BLaER1 (cell line): ENCODE measurements around the gene MTHFSD.

Experiments used
- H3K27ac ChIP-seq: shearing (Covaris generic); formaldehyde crosslinking; 2 replicates; pipeline ENCODE4 v1.8.1; 2022
- H3K27me3 ChIP-seq: shearing (Covaris generic); formaldehyde crosslinking; 2 replicates; pipeline ENCODE4 v1.8.1; 2022
- H3K36me3 ChIP-seq: shearing (Covaris generic); formaldehyde crosslinking; 2 replicates; pipeline ENCODE4 v1.8.1; 2022
- H3K4me1 ChIP-seq: shearing (Covaris generic); formaldehyde crosslinking; 2 replicates; pipeline ENCODE4 v1.8.1; 2022
- H3K4me2 ChIP-seq: shearing (Covaris generic); formaldehyde crosslinking; 2 replicates; pipeline ENCODE4 v1.8.1; 2022
- H3K4me3 ChIP-seq: shearing (Covaris generic); formaldehyde crosslinking; 2 replicates; pipeline ENCODE4 v1.8.1; 2022
- H3K9ac ChIP-seq: shearing (Covaris generic); formaldehyde crosslinking; 2 replicates; pipeline ENCODE4 v1.8.1; 2022
- H3K9me3 ChIP-seq: shearing (Covaris generic); formaldehyde crosslinking; 2 replicates; pipeline ENCODE4 v1.8.1; 2022
- H4K20me1 ChIP-seq: shearing (Covaris generic); formaldehyde crosslinking; 2 replicates; pipeline ENCODE4 v1.8.1; 2022
- Cebpa-rat ChIP-seq: shearing (Covaris generic); IDR thresholded peaks from 2 replicates; pipeline ENCODE4 v1.8.1; 2022

The MTHFSD gene

GRCh38 chr16:86576591-86577313 lies 21.7 kb upstream of the MTHFSD start:
- Histone ChIP-seq H4K20me1 (no peaks in the 10 kb centered on the region), H3K9ac (no peak overlapping the region), H3K27me3 (peaks cover 88% of the 10 kb centered on the region), H3K27ac (no peak overlapping the region), H3K4me2 (peak overlapping the region; percentile 73), H3K36me3 (no peaks in the 10 kb centered on the region), H3K9me3 (peaks cover 8% of the 10 kb centered on the region; the same call in 1 of the 2 replicates), H3K4me3 (peak overlapping the region; percentile 63), H3K4me1 (peaks cover 29% of the 10 kb centered on the region)
- TF ChIP-seq Cebpa-rat, result no peak

- no peak for TF ChIP-seq Cebpa-rat
- Histone ChIP-seq H4K20me1 (no peaks in the 10 kb centered on the region), H3K9ac (0 out of 2 replicates have a peak overlapping the region, but pooled peaks have one; percentile 28), H3K27ac (no peak overlapping the region), H3K9me3 (peaks cover 8% of the 10 kb centered on the region; the same call in 1 of the 2 replicates), H3K4me1 (peaks cover 37% of the 10 kb centered on the region), H3K36me3 (no peaks in the 10 kb centered on the region), H3K4me3 (peak overlapping the region; percentile 63), H3K4me2 (peak overlapping the region; percentile 73), H3K27me3 (peaks cover 88% of the 10 kb centered on the region)
Measured at GRCh38 chr16:86575754-86576557, 20.9 kb upstream of the MTHFSD start.

GRCh38 chr16:86575095-86575685 lies 20.2 kb upstream of the MTHFSD start:
- Histone ChIP-seq H3K4me3 (no peak overlapping the region), H3K4me1 (peaks cover 43% of the 10 kb centered on the region), H3K27ac (no peak overlapping the region), H3K9me3 (peaks cover 8% of the 10 kb centered on the region; the same call in 1 of the 2 replicates), H3K9ac (no peak overlapping the region), H4K20me1 (no peaks in the 10 kb centered on the region), H3K36me3 (no peaks in the 10 kb centered on the region), H3K4me2 (peak overlapping the region; percentile 73; the same call in 1 of the 2 replicates), H3K27me3 (peaks cover 88% of the 10 kb centered on the region)
- TF ChIP-seq Cebpa-rat, result no peak

DNA sequence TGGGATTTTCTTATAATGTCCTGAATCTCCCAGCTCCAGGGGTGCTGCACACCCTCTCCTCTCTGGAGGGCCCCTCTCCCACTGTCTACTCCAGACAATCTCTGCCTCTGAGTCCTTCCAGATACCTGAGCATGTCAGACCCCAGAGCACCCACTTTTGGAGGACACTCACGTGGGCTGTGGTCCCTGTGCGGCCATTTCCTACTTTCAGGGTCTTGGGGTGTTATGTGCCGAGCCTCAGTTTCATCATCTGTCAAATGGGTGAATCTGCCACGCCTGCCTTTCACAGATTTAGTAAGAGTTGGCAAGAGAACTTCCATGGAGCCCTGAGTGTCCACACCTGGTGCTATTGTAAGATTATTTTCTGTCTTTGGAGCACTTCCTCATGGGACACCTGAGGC lies 19.6 kb upstream of the MTHFSD start:
- Histone ChIP-seq H3K27me3 (peaks cover 88% of the 10 kb centered on the region), H3K4me2 (no peak overlapping the region), H3K4me1 (peaks cover 43% of the 10 kb centered on the region), H3K36me3 (no peaks in the 10 kb centered on the region), H4K20me1 (no peaks in the 10 kb centered on the region), H3K9me3 (peaks cover 8% of the 10 kb centered on the region; the same call in 1 of the 2 replicates), H3K4me3 (no peak overlapping the region), H3K9ac (no peak overlapping the region), H3K27ac (no peak overlapping the region)
- TF ChIP-seq Cebpa-rat, result no peak

DNA sequence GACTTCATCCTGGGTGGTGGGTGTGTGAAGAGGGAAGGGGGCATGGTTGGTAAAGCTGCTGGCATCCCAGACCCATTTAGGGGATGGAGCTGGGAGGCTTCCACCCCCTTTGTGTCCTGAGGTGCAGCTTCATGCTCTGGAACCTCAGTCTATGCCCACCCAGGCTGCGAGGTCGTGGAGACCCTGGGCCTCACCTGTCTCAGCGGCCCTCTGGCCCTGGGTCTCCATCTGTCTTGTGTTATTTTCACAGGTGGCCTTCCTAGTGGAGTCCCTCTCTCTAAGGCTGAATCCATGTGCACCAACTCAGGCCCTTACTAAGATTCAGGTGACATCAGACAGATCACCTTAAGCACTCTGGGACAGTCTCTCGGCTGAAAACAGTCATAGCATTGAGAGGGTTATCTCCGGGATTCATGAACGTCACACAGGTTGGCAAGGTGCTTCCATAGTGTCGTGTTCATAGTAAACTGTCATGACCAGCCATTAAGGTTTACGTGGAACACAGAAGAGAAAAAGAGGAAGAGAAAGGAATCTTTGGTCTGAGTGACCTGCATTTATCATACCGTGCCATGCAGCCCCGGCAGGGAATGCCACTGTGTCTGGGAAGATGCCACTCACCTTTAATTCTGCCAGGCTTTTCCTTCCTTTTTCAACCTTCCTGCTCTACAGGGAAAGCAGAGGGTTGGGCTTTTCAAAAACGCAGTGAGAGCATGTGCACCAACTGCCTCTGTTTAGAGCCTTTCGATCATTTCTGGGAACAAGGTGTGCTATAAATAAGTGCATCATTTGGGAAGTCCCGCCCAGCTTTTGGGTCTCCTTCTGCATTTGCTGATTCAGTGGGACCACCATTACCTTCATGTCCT lies 18.8 kb upstream of the MTHFSD start:
- Histone ChIP-seq H3K9me3 (peaks cover 4% of the 10 kb centered on the region; the same call in 1 of the 2 replicates), H3K27ac (no peak overlapping the region), H4K20me1 (peaks cover 1% of the 10 kb centered on the region; the same call in 1 of the 2 replicates), H3K4me1 (peaks cover 39% of the 10 kb centered on the region), H3K4me3 (no peak overlapping the region), H3K27me3 (peaks cover 88% of the 10 kb centered on the region), H3K36me3 (no peaks in the 10 kb centered on the region), H3K9ac (no peak overlapping the region), H3K4me2 (no peak overlapping the region)
- no peak for TF ChIP-seq Cebpa-rat

- peaks cover 33% of the 10 kb centered on the region for H3K4me1 ChIP-seq
- no peak overlapping the region for H3K4me2 ChIP-seq
- no peak overlapping the region for H3K27ac ChIP-seq
- H3K9me3 ChIP-seq, result no peaks in the 10 kb centered on the region
- H3K36me3 ChIP-seq, result no peaks in the 10 kb centered on the region
- H3K4me3 ChIP-seq, result no peak overlapping the region
- H3K9ac ChIP-seq, result no peak overlapping the region
- TF ChIP-seq Cebpa-rat, result no peak
- peaks cover 88% of the 10 kb centered on the region for H3K27me3 ChIP-seq
- peaks cover 8% of the 10 kb centered on the region; the same call in 1 of the 2 replicates for H4K20me1 ChIP-seq
Measured at GRCh38 chr16:86573215-86573614, 18.2 kb upstream of the MTHFSD start.

DNA sequence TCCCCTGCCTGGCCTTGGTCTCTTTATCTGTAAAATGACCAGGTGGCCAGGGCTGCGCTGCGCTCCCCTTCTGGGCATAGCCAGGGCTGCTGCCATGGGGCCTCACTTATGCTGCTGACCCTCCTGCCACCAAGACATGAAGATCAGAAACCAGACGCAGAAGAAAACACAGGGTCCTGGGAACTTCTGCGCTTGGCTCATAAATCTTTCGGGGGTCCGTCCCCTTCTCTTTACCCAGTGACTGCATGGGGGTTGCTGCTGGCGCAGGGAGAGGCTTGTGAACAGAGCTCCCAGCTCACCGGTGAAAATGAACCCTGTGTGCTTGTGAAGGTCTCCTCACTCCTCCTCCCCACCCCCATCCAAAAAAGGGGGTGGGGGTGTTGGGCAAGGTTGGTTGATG lies 17.6 kb upstream of the MTHFSD start:
- H3K4me1 ChIP-seq, result peaks cover 31% of the 10 kb centered on the region
- no peak overlapping the region for H3K9ac ChIP-seq
- H3K9me3 ChIP-seq, result no peaks in the 10 kb centered on the region
- no peaks in the 10 kb centered on the region for H3K36me3 ChIP-seq
- peaks cover 14% of the 10 kb centered on the region for H4K20me1 ChIP-seq
- H3K27ac ChIP-seq, result no peak overlapping the region
- no peak overlapping the region for H3K4me2 ChIP-seq
- peaks cover 88% of the 10 kb centered on the region for H3K27me3 ChIP-seq
- no peak overlapping the region for H3K4me3 ChIP-seq
- no peak for TF ChIP-seq Cebpa-rat

DNA sequence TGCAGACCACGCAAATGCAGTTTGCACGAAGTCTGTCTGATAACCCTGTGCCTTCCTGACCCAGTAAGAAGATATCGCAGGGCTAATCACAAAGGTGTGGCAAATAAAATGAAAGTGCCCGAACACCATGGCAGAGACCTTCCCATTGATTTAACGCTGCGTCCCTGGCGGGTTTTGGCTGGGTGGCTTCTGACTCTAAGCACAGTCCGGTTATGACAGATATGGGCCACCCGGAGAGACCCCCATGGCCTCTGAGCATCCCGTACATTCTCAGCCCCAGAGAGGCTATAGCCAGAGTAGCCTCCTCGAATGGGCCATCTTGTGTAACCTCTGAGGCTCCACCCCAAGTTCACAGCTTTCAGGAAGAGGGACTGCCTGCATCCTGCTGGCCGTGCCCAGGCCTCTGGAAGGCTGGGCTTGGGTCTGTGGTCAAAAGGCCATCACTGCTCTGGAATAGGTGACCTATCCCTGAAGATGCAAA lies 17.0 kb upstream of the MTHFSD start:
- Histone ChIP-seq H3K4me3 (no peak overlapping the region), H3K4me1 (peaks cover 29% of the 10 kb centered on the region), H3K36me3 (no peaks in the 10 kb centered on the region), H3K27me3 (peaks cover 88% of the 10 kb centered on the region), H3K27ac (no peak overlapping the region), H3K4me2 (peak overlapping the region; percentile 76; the same call in 1 of the 2 replicates), H3K9me3 (no peaks in the 10 kb centered on the region), H4K20me1 (peaks cover 19% of the 10 kb centered on the region), H3K9ac (no peak overlapping the region)
- TF ChIP-seq Cebpa-rat, result no peak

GRCh38 chr16:86571530-86571915 lies 16.5 kb upstream of the MTHFSD start:
- H3K27ac ChIP-seq, result no peak overlapping the region
- peaks cover 23% of the 10 kb centered on the region for H4K20me1 ChIP-seq
- H3K4me2 ChIP-seq, result peak overlapping the region; percentile 76
- peaks cover 88% of the 10 kb centered on the region for H3K27me3 ChIP-seq
- TF ChIP-seq Cebpa-rat, result no peak
- H3K4me3 ChIP-seq, result peak overlapping the region; percentile 43
- peaks cover 28% of the 10 kb centered on the region for H3K4me1 ChIP-seq
- H3K36me3 ChIP-seq, result no peaks in the 10 kb centered on the region
- H3K9ac ChIP-seq, result no peak overlapping the region
- H3K9me3 ChIP-seq, result no peaks in the 10 kb centered on the region
